IMR-90 (cell line): ENCODE measurements around the gene TBX10. TPM values are rescaled to one million over a fixed set of nuclear protein-coding genes. Genes with fewer than 3 reads are reported as not detected.

Source experiments
- ATAC-seq: fragments of 200-7000 bp; cut with Tn5 transposase; 2 replicates; pipeline ENCODE4 v1.9.1; 2020; ENCODE audit warnings: low read depth, mild to moderate bottlenecking, moderate library complexity
- BruUV-seq: library from RNA; stranded (reverse); fragments of 400-500 nt; replicated peaks from 2 replicates; lab custom pipeline; 2021; lab: Mats Ljungman, UMichigan
- CTCF ChIA-PET: fragments of 300-600 bp; formaldehyde crosslinking; extraction: SDS; loops from one replicate; lab custom pipeline; 2021; ENCODE audit warnings: antibody characterized with exemption; lab: Yijun Ruan, JAX
- POLR2A ChIA-PET: fragments of 300-600 bp; sonication (Branson Sonifier 250); formaldehyde crosslinking; loops from one replicate; lab custom pipeline; 2022; ENCODE audit warnings: antibody characterized with exemption; ENCODE audit not compliant: unreplicated experiment; lab: Charles Lee
- DNase-seq: peaks from one replicate; pipeline ENCODE4 v3.0.0; 2013
- H2AFZ ChIP-seq: replicated peaks from 2 replicates; pipeline ENCODE3; 2013; ENCODE audit warnings: low read length, mild to moderate bottlenecking; ENCODE audit not compliant: poor library complexity
- H2AK5ac ChIP-seq: 2 replicates; pipeline ENCODE4 v1.6.1; 2013; ENCODE audit warnings: low read depth, low read length, inconsistent platforms
- H2AK9ac ChIP-seq: replicated peaks from 2 replicates; pipeline ENCODE3; 2013; ENCODE audit warnings: mild to moderate bottlenecking, low read depth, low read length, moderate library complexity; ENCODE audit not compliant: poor library complexity
- H2BK120ac ChIP-seq: 2 replicates; pipeline ENCODE4 v1.6.1; 2013; ENCODE audit warnings: low read depth, low read length, inconsistent platforms
- H2BK15ac ChIP-seq: 3 replicates; pipeline ENCODE4 v1.6.1; 2013; ENCODE audit warnings: low read depth, low read length, inconsistent platforms
- H2BK20ac ChIP-seq: 2 replicates; pipeline ENCODE4 v1.6.1; 2013; ENCODE audit warnings: low read depth, mild to moderate bottlenecking, inconsistent platforms, low read length, moderate library complexity
- H2BK5ac ChIP-seq: 2 replicates; pipeline ENCODE4 v1.6.1; 2013; ENCODE audit warnings: mild to moderate bottlenecking, low read depth, low read length, inconsistent platforms; ENCODE audit not compliant: poor library complexity, severe bottlenecking
- H3K14ac ChIP-seq: replicated peaks from 2 replicates; pipeline ENCODE4 v1.6.1; 2013; ENCODE audit warnings: low read depth, low read length, inconsistent platforms
- H3K18ac ChIP-seq: 2 replicates; pipeline ENCODE4 v1.6.1; 2013; ENCODE audit warnings: low read depth, low read length, control low read depth
- H3K23ac ChIP-seq: 2 replicates; pipeline ENCODE4 v1.6.1; 2013; ENCODE audit warnings: low read depth, low read length, inconsistent platforms
- H3K27ac ChIP-seq: 2 replicates; pipeline ENCODE4 v1.5.1; 2013; ENCODE audit warnings: mild to moderate bottlenecking, control low read depth, low read length; ENCODE audit not compliant: insufficient read depth
- H3K27me3 ChIP-seq: 2 replicates; pipeline ENCODE4 v1.6.1; 2013; ENCODE audit warnings: low read length; ENCODE audit not compliant: control insufficient read depth, insufficient read depth
- H3K36me3 ChIP-seq: 2 replicates; pipeline ENCODE4 v1.6.1; 2013; ENCODE audit warnings: low read length, mixed read lengths; ENCODE audit not compliant: control insufficient read depth, insufficient read depth
- H3K4ac ChIP-seq: 2 replicates; pipeline ENCODE4 v1.6.1; 2013; ENCODE audit warnings: low read depth, low read length, inconsistent platforms
- H3K4me1 ChIP-seq: 2 replicates; pipeline ENCODE4 v1.6.1; 2013; ENCODE audit warnings: low read length, mixed read lengths; ENCODE audit not compliant: control insufficient read depth, insufficient read depth
- H3K4me2 ChIP-seq: 2 replicates; pipeline ENCODE4 v1.6.1; 2013; ENCODE audit warnings: low read depth, mild to moderate bottlenecking, control low read depth, low read length, moderate library complexity
- H3K4me3 ChIP-seq: 2 replicates; pipeline ENCODE4 v1.5.1; 2013; ENCODE audit warnings: low read depth, mild to moderate bottlenecking, control low read depth, low read length, moderate library complexity; ENCODE audit not compliant: insufficient read depth
- H3K56ac ChIP-seq: 2 replicates; pipeline ENCODE4 v1.6.1; 2013; ENCODE audit warnings: low read length, inconsistent platforms; ENCODE audit not compliant: insufficient read depth; ENCODE audit errors: extremely low read depth
- H3K79me1 ChIP-seq, 2 experiments: 2 replicates each; pipeline ENCODE4 v1.6.1; 2013; ENCODE audit warnings: low read length in 2 of 2, inconsistent platforms in 1 of 2, low read depth in 1 of 2
- H3K9ac ChIP-seq: 2 replicates; pipeline ENCODE4 v1.6.1; 2013; ENCODE audit warnings: low read depth, low read length, control low read depth
- H3K9me1 ChIP-seq: 2 replicates; pipeline ENCODE4 v1.6.1; 2013; ENCODE audit warnings: low read length, inconsistent platforms; ENCODE audit not compliant: insufficient read depth
- H3K9me3 ChIP-seq: 2 replicates; pipeline ENCODE4 v1.6.1; 2013; ENCODE audit warnings: low read length; ENCODE audit not compliant: control insufficient read depth, insufficient read depth
- H4K20me1 ChIP-seq: 2 replicates; pipeline ENCODE4 v1.6.1; 2013; ENCODE audit warnings: low read length, inconsistent platforms; ENCODE audit not compliant: insufficient read depth
- H4K5ac ChIP-seq: 2 replicates; pipeline ENCODE4 v1.6.1; 2013; ENCODE audit warnings: mild to moderate bottlenecking, low read depth, low read length, control low read depth
- H4K8ac ChIP-seq, 2 experiments: 2 replicates each; pipeline ENCODE4 v1.6.1; 2013; ENCODE audit warnings: low read depth in 2 of 2, low read length in 2 of 2, control low read depth in 1 of 2, inconsistent platforms in 1 of 2
- H4K91ac ChIP-seq: 2 replicates; pipeline ENCODE4 v1.6.1; 2013; ENCODE audit warnings: low read depth, low read length, inconsistent platforms; ENCODE audit not compliant: insufficient read depth
- BHLHE40 ChIP-seq: fragments of 150-350 bp; IDR thresholded peaks from 2 replicates; pipeline ENCODE4 v1.6.1; 2016; ENCODE audit warnings: mild to moderate bottlenecking, low read depth, low read length
- CHD1 ChIP-seq: IDR thresholded peaks from 2 replicates; pipeline ENCODE4 v1.6.1; 2012; ENCODE audit warnings: low read depth, low read length, improper control_type of control experiment
- CTCF ChIP-seq: conservative IDR thresholded peaks from 2 replicates; pipeline ENCODE4 v1.5.1; 2012; ENCODE audit warnings: mild to moderate bottlenecking, low read depth, low read length, improper control_type of control experiment
- FOS ChIP-seq: fragments of 150-350 bp; IDR thresholded peaks from 2 replicates; pipeline ENCODE4 v1.6.1; 2016; ENCODE audit warnings: low read depth, low read length
- SMC3 ChIP-seq: fragments of 150-350 bp; IDR thresholded peaks from 2 replicates; pipeline ENCODE4 v1.6.1; 2016; ENCODE audit warnings: low read depth, mild to moderate bottlenecking, antibody characterized with exemption, low read length, moderate library complexity
- WGBS, 2 experiments: methylation state at CpG; one replicate each; pipeline versions ENCODE4 v1.1.5 to v1.1.7; 2013; ENCODE audit warnings: missing lambda C conversion rate in 2 of 2; ENCODE audit not compliant: insufficient read length in 1 of 2; ENCODE audit errors: extremely low coverage in 2 of 2; 5-methylcytosine and 5-hydroxymethylcytosine counted together
- dilution Hi-C: fragments of 300-500 bp; cut with HindIII; formaldehyde crosslinking; loops from one replicate; pipeline ENCODE4 v1.14.3; 2018; ENCODE audit warnings: low sequenced_read_pairs; ENCODE audit not compliant: unreplicated experiment
- in situ Hi-C: fragments of 300-500 bp; cut with MboI; formaldehyde crosslinking; loops from 3 replicates; pipeline ENCODE4 v1.14.3; 2019; ENCODE audit warnings: low sequenced_read_pairs, inconsistent platforms, mixed read lengths
- intact Hi-C: fragments of 100-400 bp; cut with micrococcal nuclease; formaldehyde crosslinking; loops from 2 replicates; pipeline ENCODE4 v1.10.0; 2022
- polyA plus RNA-seq, 3 experiments: library from polyadenylated mRNA; depleted of rRNA; stranded (reverse); fragments of >200 nt; gene quantifications; 2 replicates each; pipeline ENCODE4 v1.2.3, GENCODE V29; 2012; ENCODE audit warnings: low replicate concordance in 1 of 3
- total RNA-seq: library from RNA; depleted of rRNA; stranded (reverse); fragments of >200 nt; gene quantifications from 2 replicates; pipeline ENCODE4 v1.2.3, GENCODE V29; 2012
- TF ChIP-seq, protein P1 (sequence below): fragments of 150-350 bp; IDR thresholded peaks from 2 replicates; pipeline ENCODE4 v1.6.1; 2016; ENCODE audit warnings: low read depth, mild to moderate bottlenecking, low read length, moderate library complexity, borderline replicate concordance
- TF ChIP-seq, protein P2 (sequence below): fragments of 150-350 bp; IDR thresholded peaks from 2 replicates; pipeline ENCODE4 v1.6.1; 2017; ENCODE audit warnings: mild to moderate bottlenecking, antibody characterized with exemption, low read length, low read depth

TBX10 gene
- total and polyA plus RNA-seq, 2 of the 4 experiments (the other 2 are of a cell fraction), result not detected

DNA sequence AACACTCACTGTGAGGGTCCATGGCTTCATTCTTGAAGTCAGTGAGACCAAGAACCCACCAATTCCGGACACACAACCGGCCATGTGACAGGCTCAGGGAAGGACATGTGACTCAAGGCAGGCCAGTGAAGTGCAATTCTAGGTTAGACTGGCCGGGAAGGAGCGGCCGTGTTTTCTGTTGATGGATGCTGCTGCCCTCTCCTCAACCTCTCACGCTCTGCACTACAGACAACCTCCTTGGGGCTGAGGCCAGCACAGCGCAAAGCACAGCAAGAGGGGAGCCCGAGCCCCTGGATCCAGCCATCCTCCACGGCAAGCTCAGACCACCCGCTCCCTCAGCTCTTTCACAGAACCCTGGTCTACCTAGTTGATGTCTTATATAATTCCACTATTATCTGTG lies 12.6 kb downstream of the TBX10 start:
- Histone ChIP-seq H2AK9ac (no peak overlapping the region), H2AFZ (no peak overlapping the region), H3K23ac (no peak overlapping the region), H3K79me1 (no peaks in the 10 kb centered on the region), H3K56ac (no peak overlapping the region), H2BK15ac (no peak overlapping the region), H3K27me3 (no peaks in the 10 kb centered on the region), H2BK5ac (no peak overlapping the region), H3K4ac (no peak overlapping the region), H3K9me3 (no peaks in the 10 kb centered on the region), H2BK120ac (no peak overlapping the region), H4K5ac (no peak overlapping the region), H4K8ac (no peak overlapping the region), H3K4me2 (no peak overlapping the region), H3K14ac (no peak overlapping the region), H4K91ac (no peak overlapping the region), H2AK5ac (no peak overlapping the region), H3K18ac (no peak overlapping the region), H3K36me3 (no peaks in the 10 kb centered on the region), H3K4me1 (0 out of 2 replicates have a peak, but pooled peaks cover 3% of the 10 kb centered on the region), H4K20me1 (no peaks in the 10 kb centered on the region), H2BK20ac (no peak overlapping the region), H3K4me3 (no peak overlapping the region), H3K9ac (no peak overlapping the region), H3K9me1 (peaks cover 4% of the 10 kb centered on the region; the same call in 1 of the 2 replicates), H3K27ac (no peak overlapping the region)
- DNase-seq (no peak), ATAC-seq (no peak)
- intact Hi-C loops (no loop called here), in situ Hi-C loops (no loop called here), dilution Hi-C loops (no loop called here)
- ChIA-PET POLR2A (no interaction called here), CTCF (interaction anchor here (1.6 kb wide), 1 partner anchor 13 kb away, joined by 5 read pairs; no protein-coding TSS in a partner anchor)
- TF ChIP-seq BHLHE40, result no peak
- TF ChIP-seq, protein P1, sequence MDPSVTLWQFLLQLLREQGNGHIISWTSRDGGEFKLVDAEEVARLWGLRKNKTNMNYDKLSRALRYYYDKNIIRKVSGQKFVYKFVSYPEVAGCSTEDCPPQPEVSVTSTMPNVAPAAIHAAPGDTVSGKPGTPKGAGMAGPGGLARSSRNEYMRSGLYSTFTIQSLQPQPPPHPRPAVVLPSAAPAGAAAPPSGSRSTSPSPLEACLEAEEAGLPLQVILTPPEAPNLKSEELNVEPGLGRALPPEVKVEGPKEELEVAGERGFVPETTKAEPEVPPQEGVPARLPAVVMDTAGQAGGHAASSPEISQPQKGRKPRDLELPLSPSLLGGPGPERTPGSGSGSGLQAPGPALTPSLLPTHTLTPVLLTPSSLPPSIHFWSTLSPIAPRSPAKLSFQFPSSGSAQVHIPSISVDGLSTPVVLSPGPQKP, result no peak
- TF ChIP-seq, protein P2, sequence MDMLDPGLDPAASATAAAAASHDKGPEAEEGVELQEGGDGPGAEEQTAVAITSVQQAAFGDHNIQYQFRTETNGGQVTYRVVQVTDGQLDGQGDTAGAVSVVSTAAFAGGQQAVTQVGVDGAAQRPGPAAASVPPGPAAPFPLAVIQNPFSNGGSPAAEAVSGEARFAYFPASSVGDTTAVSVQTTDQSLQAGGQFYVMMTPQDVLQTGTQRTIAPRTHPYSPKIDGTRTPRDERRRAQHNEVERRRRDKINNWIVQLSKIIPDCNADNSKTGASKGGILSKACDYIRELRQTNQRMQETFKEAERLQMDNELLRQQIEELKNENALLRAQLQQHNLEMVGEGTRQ, result no peak
- no peak for TF ChIP-seq CTCF
- no peak for TF ChIP-seq CHD1
- TF ChIP-seq SMC3, result no peak
- no peak for TF ChIP-seq FOS
- no TSS peak for BruUV-seq
- 87% methylated on average over 5 of the region's 10 CpGs; no CpG with 5 or more reads in 1 of the 2 experiments for WGBS, 2 experiments
